Coronary artery (tissue), 2 donors: ENCODE results near the gene TRIM10.
"Not testable (repeated sequence)": the region's sequence is repeated elsewhere in the genome, so short reads cannot be mapped to it uniquely, and the experiment has no call there.

Experiments used
- DNase-seq: peaks from one replicate; pipeline ENCODE4 v3.0.0-alpha.2; 2017; ENCODE audit warnings: low spot score
- H3K27ac ChIP-seq, 2 donors: fragments of 200-600 bp; sonication (generic); one replicate each; pipeline ENCODE4 v1.5.1; 2016 to 2019
- H3K4me3 ChIP-seq: fragments of 200-600 bp; sonication (generic); 2 replicates; pipeline ENCODE4 v1.5.1; 2016; ENCODE audit warnings: mild to moderate bottlenecking, moderate library complexity
- TF ChIP-seq, protein P1 (sequence below): fragments of 200-600 bp; sonication (generic); IDR thresholded peaks from one replicate; pipeline ENCODE4 v1.5.1; 2019; ENCODE audit warnings: antibody characterized with exemption

Gene TRIM10

DNA sequence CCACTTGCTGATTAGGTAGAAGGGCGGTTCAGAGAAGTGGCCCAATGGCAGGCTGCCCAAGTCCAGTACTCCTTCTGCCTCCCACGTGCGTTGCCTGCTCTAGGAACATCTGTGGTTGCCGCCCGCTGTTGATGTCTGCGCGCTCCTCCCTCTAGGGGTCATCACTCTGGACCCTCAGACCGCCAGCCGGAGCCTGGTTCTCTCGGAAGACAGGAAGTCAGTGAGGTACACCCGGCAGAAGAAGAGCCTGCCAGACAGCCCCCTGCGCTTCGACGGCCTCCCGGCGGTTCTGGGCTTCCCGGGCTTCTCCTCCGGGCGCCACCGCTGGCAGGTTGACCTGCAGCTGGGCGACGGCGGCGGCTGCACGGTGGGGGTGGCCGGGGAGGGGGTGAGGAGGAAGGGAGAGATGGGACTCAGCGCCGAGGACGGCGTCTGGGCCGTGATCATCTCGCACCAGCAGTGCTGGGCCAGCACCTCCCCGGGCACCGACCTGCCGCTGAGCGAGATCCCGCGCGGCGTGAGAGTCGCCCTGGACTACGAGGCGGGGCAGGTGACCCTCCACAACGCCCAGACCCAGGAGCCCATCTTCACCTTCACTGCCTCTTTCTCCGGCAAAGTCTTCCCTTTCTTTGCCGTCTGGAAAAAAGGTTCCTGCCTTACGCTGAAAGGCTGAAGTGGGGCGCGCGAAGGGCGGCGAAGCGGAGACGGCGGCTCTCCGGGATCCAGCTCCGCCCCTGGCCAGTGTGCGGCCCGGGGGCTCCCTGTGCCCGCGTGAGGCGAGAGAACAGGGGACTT is 10.9 kb upstream of the TRIM10 start:
- TF ChIP-seq, protein P1, sequence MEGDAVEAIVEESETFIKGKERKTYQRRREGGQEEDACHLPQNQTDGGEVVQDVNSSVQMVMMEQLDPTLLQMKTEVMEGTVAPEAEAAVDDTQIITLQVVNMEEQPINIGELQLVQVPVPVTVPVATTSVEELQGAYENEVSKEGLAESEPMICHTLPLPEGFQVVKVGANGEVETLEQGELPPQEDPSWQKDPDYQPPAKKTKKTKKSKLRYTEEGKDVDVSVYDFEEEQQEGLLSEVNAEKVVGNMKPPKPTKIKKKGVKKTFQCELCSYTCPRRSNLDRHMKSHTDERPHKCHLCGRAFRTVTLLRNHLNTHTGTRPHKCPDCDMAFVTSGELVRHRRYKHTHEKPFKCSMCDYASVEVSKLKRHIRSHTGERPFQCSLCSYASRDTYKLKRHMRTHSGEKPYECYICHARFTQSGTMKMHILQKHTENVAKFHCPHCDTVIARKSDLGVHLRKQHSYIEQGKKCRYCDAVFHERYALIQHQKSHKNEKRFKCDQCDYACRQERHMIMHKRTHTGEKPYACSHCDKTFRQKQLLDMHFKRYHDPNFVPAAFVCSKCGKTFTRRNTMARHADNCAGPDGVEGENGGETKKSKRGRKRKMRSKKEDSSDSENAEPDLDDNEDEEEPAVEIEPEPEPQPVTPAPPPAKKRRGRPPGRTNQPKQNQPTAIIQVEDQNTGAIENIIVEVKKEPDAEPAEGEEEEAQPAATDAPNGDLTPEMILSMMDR: no peak
- Histone ChIP-seq H3K27ac (no peak overlapping the region), H3K4me3 (peak overlapping the region; percentile 44)
- no peak for DNase-seq

DNA sequence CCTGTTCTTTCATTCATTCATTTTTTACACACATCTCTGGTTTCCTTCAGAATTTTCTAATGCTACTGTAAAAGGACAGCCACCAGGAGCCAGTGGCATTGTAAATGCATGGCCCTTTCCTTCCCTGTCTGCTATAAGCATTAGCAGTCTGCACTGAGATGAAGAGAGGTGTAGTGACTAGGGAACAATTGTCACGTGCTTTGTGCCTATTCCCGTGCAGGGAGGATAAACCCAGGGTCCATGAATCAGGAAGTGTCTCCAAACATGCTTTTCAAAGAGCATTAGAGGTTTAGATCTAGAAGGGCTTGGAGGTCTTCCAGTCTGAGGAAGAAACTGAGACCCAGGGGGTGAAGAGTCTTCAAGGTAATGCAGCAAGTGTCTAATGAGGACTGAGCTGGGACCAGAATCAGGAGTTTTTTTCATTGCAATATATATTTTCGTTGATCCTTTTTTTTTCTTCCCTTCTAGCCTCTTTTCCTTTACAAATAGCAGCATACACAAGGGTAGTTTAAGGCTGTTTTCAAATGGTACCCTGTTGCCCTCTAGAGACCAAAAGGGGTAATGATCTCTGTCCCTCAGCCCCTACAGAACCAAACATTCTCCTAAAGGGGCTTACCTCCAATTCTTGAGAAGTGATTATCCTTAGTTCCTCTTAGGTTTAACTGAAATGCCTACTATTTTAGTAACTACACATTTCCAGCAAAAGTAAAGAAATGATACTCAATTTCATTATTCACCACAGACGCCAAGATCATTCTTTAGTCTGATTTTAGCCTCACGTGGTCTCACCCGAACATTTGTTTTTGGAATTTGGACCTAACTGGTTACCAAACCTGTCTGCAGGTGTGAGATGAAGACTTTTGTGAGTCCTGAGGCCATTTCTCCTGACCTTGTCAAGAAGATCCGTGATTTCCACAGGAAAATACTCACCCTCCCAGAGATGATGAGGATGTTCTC is 8.9 kb upstream of the TRIM10 start:
- TF ChIP-seq, protein P1: peak; percentile 19
- DNase-seq: no peak
- Histone ChIP-seq H3K4me3 (no peak overlapping the region), H3K27ac (no peak overlapping the region)

DNA sequence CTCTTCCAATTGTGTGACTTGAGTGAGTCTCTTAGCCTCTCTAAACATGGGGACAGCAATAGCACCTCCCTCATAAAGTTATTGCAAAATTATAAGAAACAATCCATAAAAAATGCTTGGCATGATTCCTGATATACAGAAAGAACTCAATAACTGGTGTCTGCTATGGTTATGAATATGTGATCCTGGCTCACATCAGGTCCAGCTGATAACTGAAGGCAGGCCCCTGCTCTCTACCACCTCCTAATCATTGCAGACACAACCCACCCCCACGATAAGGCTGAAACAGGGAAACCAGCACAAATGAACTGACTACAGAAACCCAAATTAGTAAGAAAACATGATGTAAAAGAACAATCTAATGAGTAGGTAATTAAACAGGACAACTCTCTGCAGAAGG is 7.7 kb upstream of the TRIM10 start:
- DNase-seq: no peak
- Histone ChIP-seq H3K27ac (no peak overlapping the region), H3K4me3 (no peak overlapping the region)
- TF ChIP-seq, protein P1: no peak

DNA sequence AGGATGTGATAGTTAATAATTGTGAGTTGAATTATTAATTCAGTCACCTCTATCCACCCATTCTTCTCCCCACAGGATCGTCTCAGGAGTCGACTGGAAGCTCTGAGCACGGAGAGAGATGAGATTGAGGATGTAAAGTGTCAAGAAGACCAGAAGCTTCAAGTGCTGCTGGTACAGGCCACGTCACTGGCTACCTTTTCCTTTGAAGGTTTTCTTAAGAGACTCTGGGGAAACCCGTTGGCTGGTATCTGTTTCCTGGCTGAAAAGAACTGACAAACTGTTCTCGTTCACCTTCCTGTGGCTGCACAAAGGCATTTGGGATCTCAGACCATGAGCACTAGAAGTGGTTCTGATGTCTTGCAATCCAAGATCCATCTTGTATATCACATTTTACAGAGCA is 6.1 kb upstream of the TRIM10 start:
- H3K27ac ChIP-seq: no peak overlapping the region
- DNase-seq: no peak
- TF ChIP-seq, protein P1: no peak
- H3K4me3 ChIP-seq: no peak overlapping the region

DNA sequence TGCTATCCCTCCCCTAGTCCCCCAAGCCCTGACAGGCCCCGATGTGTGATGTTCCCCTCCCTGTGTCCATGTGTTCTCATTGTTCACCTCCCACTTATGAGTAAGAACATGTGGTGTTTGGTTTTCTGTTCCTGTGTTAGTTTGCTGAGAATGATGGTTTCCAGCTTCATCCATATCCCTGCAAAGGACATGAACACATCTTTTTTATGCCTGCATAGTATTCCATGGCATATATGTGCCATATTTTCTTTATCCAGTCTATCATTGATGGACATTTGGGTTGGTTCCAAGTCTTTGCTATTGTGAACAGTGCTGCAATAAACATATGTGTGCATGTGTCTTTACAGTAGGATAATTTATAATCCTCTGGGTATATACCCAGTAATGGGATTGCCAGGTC is 4.2 kb upstream of the TRIM10 start:
- not testable (repeated sequence) for H3K4me3 ChIP-seq, DNase-seq, H3K27ac ChIP-seq

- TF ChIP-seq, protein P1: no peak
- H3K27ac ChIP-seq: no peak overlapping the region
- no peak overlapping the region for H3K4me3 ChIP-seq
- no peak for DNase-seq
These were observed 3.7 kb upstream of the TRIM10 start for GRCh38 chr6:30164714-30165113.

- H3K27ac ChIP-seq: no peak overlapping the region
- no peak overlapping the region for H3K4me3 ChIP-seq
- TF ChIP-seq, protein P1: no peak
- no peak for DNase-seq
These were observed 3.1 kb upstream of the TRIM10 start for GRCh38 chr6:30163918-30164654.
